ENCODE data around the gene AZIN2.
A peak's percentile ranks its signal among the peaks of the same experiment; 100 is the strongest.

The AZIN2 gene

DNA sequence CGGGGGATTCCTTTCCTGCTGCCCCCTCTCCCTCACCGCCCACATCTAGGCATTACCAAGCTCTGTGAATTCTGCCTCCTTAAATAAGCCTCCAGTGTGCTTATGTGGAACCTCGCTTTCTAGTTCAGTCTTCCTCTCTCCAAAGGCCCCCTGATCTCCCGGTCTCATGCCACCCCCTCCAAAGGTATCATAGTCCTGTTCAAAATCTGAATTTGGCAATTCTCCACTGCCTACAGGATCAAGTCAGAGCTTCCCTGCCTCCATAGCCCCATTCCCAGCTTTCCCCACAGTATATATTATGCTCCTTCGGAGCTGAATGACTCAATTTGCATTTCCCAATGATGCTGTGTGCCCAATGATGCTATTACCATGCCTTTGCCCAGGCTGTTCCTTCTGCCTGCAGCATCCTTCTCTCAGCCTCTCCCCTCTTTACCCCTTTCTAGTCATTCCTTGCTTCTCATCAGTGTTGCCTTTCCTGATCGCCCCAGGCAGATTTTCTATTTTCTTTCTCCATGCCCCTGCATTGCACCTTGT is 1.7 kb downstream of the AZIN2 start:
- peak overlapping the region; percentile 87 for H3K4me2 ChIP-seq (ENCODE audit: low read length, poor library complexity, severe bottlenecking)
- no peak overlapping the region for H2BK15ac ChIP-seq (ENCODE audit: low read depth, poor library complexity, severe bottlenecking)
- H3K79me1 ChIP-seq (replicated peaks; ENCODE audit: low read length, poor library complexity, severe bottlenecking), result peaks cover 18% of the 10 kb centered on the region
- no peak overlapping the region for H4K91ac ChIP-seq (ENCODE audit: low read length)
- no peak overlapping the region for H3K18ac ChIP-seq (ENCODE audit: low read depth in 1 of 2, low read length in 2 of 2)
- peaks cover 22% of the 10 kb centered on the region for H3K4me1 ChIP-seq (ENCODE audit: control insufficient read depth, insufficient read depth, low read depth, low read length)
- H3K27ac ChIP-seq (ENCODE audit: low read length, poor library complexity, severe bottlenecking), result no peak overlapping the region
- H2BK5ac ChIP-seq (ENCODE audit: low read depth, low read length, poor library complexity, severe bottlenecking), result no peak overlapping the region
- H3K4ac ChIP-seq (ENCODE audit: low read depth in 1 of 2, low read length in 2 of 2), result no peak overlapping the region
- no peak overlapping the region for H2BK12ac ChIP-seq (ENCODE audit: low read length in 2 of 2)
- 65% methylated on average over 5 of the region's 6 CpGs for WGBS
- H2AFZ ChIP-seq (ENCODE audit: low read depth, low read length), result no peak overlapping the region
- peaks cover 10 to 12% of the 10 kb centered on the region in 2 experiments for H3K36me3 ChIP-seq (ENCODE audit: control insufficient read depth in 1 of 2, insufficient read depth in 2 of 2, low read depth in 1 of 2, low read length in 2 of 2)
- peak overlapping the region; percentile 92 for H3K9ac ChIP-seq (ENCODE audit: low read length)
- no peaks in the 10 kb centered on the region for H3K27me3 ChIP-seq (ENCODE audit: control insufficient read depth in 1 of 2, insufficient read depth in 1 of 2, low read length in 2 of 2)
- no peak overlapping the region for H3K23ac ChIP-seq (ENCODE audit: low read length in 2 of 2)
- H3K4me3 ChIP-seq (ENCODE audit: insufficient read depth in 1 of 2, low read depth in 1 of 2, low read length in 2 of 2), result peak overlapping the region in 1 of 2 experiments; percentile 94
- no peak overlapping the region for H2AK5ac ChIP-seq (ENCODE audit: low read length, severe bottlenecking)
- DNase-seq, result peak; percentile 52
- no peak overlapping the region for H2BK120ac ChIP-seq (ENCODE audit: low read depth, low read length)
- no peak overlapping the region for H4K8ac ChIP-seq (ENCODE audit: low read length)
- no peaks in the 10 kb centered on the region for H3K9me3 ChIP-seq (ENCODE audit: control insufficient read depth, low read length)
- no peak overlapping the region for H3K14ac ChIP-seq (ENCODE audit: low read length in 2 of 2)

GRCh38 chr1:33085332-33085731 is 4.4 kb downstream of the AZIN2 start:
- Histone ChIP-seq H3K14ac (ENCODE audit: low read length in 2 of 2) (no peak overlapping the region), H3K79me1 (replicated peaks; ENCODE audit: low read length, poor library complexity, severe bottlenecking) (peaks cover 24% of the 10 kb centered on the region), H2BK120ac (ENCODE audit: low read depth, low read length) (no peak overlapping the region), H3K18ac (ENCODE audit: low read depth in 1 of 2, low read length in 2 of 2) (no peak overlapping the region), H2BK15ac (ENCODE audit: low read depth, poor library complexity, severe bottlenecking) (no peak overlapping the region), H3K23ac (ENCODE audit: low read length in 2 of 2) (no peak overlapping the region), H3K27me3 (ENCODE audit: control insufficient read depth in 1 of 2, insufficient read depth in 1 of 2, low read length in 2 of 2) (no peaks in the 10 kb centered on the region), H3K4me1 (ENCODE audit: control insufficient read depth, insufficient read depth, low read depth, low read length) (peaks cover 32% of the 10 kb centered on the region), H3K9ac (ENCODE audit: low read length) (no peak overlapping the region), H3K4me2 (ENCODE audit: low read length, poor library complexity, severe bottlenecking) (no peak overlapping the region), H2AK5ac (ENCODE audit: low read length, severe bottlenecking) (no peak overlapping the region), H3K27ac (ENCODE audit: low read length, poor library complexity, severe bottlenecking) (no peak overlapping the region), H4K8ac (ENCODE audit: low read length) (no peak overlapping the region), H3K4ac (ENCODE audit: low read depth in 1 of 2, low read length in 2 of 2) (no peak overlapping the region), H4K91ac (ENCODE audit: low read length) (no peak overlapping the region), H2BK5ac (ENCODE audit: low read depth, low read length, poor library complexity, severe bottlenecking) (no peak overlapping the region), H3K9me3 (ENCODE audit: control insufficient read depth, low read length) (no peaks in the 10 kb centered on the region), H2BK12ac (ENCODE audit: low read length in 2 of 2) (no peak overlapping the region), H2AFZ (ENCODE audit: low read depth, low read length) (no peak overlapping the region), H3K36me3 (ENCODE audit: control insufficient read depth in 1 of 2, insufficient read depth in 2 of 2, low read depth in 1 of 2, low read length in 2 of 2) (peaks cover 10 to 17% of the 10 kb centered on the region in 2 experiments), H3K4me3 (ENCODE audit: insufficient read depth in 1 of 2, low read depth in 1 of 2, low read length in 2 of 2) (no peak overlapping the region)
- DNase-seq, result no peak
- WGBS, result 89% methylated on average over 4 of the region's 4 CpGs

DNA sequence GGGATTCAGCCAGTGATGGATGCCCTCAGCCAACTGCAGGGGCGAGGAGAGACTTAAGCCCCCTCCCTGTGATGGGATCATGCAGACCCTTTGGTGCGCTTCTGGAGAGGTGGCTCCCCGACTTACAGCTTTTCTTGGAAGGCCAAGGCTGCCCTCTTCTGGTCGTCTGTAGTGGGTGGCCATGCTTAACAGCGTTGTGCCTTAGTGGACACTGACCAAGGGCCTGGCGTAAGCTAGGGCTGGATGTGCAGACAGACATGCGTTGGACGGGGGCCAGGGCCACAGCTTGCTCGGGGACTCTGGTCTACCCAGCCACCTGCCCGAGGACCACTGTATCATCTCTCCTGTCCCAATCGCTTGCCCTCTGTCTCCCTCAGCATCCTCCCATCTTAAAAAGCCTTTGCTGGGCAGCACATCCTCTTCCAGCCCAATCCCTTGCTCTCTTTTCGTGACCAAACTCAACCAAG is 5.5 kb downstream of the AZIN2 start:
- Histone ChIP-seq H3K23ac (ENCODE audit: low read length in 2 of 2) (no peak overlapping the region), H3K14ac (ENCODE audit: low read length in 2 of 2) (no peak overlapping the region), H2BK120ac (ENCODE audit: low read depth, low read length) (no peak overlapping the region), H2AFZ (ENCODE audit: low read depth, low read length) (no peak overlapping the region), H3K27ac (ENCODE audit: low read length, poor library complexity, severe bottlenecking) (no peak overlapping the region), H4K8ac (ENCODE audit: low read length) (no peak overlapping the region), H2BK12ac (ENCODE audit: low read length in 2 of 2) (no peak overlapping the region), H3K18ac (ENCODE audit: low read depth in 1 of 2, low read length in 2 of 2) (no peak overlapping the region), H3K4me3 (ENCODE audit: insufficient read depth in 1 of 2, low read depth in 1 of 2, low read length in 2 of 2) (no peak overlapping the region), H2BK5ac (ENCODE audit: low read depth, low read length, poor library complexity, severe bottlenecking) (no peak overlapping the region), H3K9me3 (ENCODE audit: control insufficient read depth, low read length) (no peaks in the 10 kb centered on the region), H3K36me3 (ENCODE audit: control insufficient read depth in 1 of 2, insufficient read depth in 2 of 2, low read depth in 1 of 2, low read length in 2 of 2) (peaks cover 10 to 17% of the 10 kb centered on the region in 2 experiments), H3K79me1 (replicated peaks; ENCODE audit: low read length, poor library complexity, severe bottlenecking) (peaks cover 20% of the 10 kb centered on the region), H3K4ac (ENCODE audit: low read depth in 1 of 2, low read length in 2 of 2) (no peak overlapping the region), H3K27me3 (ENCODE audit: control insufficient read depth in 1 of 2, insufficient read depth in 1 of 2, low read length in 2 of 2) (no peaks in the 10 kb centered on the region), H3K4me1 (ENCODE audit: control insufficient read depth, insufficient read depth, low read depth, low read length) (peaks cover 27% of the 10 kb centered on the region), H4K91ac (ENCODE audit: low read length) (no peak overlapping the region), H2BK15ac (ENCODE audit: low read depth, poor library complexity, severe bottlenecking) (no peak overlapping the region), H3K4me2 (ENCODE audit: low read length, poor library complexity, severe bottlenecking) (no peak overlapping the region), H2AK5ac (ENCODE audit: low read length, severe bottlenecking) (peak overlapping the region; percentile 16), H3K9ac (ENCODE audit: low read length) (no peak overlapping the region)
- 26% methylated on average over 12 of the region's 12 CpGs for WGBS
- peak; percentile 84 for DNase-seq

GRCh38 chr1:33087677-33088076 is 6.7 kb downstream of the AZIN2 start:
- H3K27me3 ChIP-seq (ENCODE audit: control insufficient read depth in 1 of 2, insufficient read depth in 1 of 2, low read length in 2 of 2), result no peaks in the 10 kb centered on the region
- no peak overlapping the region for H2BK12ac ChIP-seq (ENCODE audit: low read length in 2 of 2)
- H2BK5ac ChIP-seq (ENCODE audit: low read depth, low read length, poor library complexity, severe bottlenecking), result no peak overlapping the region
- H3K4me2 ChIP-seq (ENCODE audit: low read length, poor library complexity, severe bottlenecking), result no peak overlapping the region
- H4K91ac ChIP-seq (ENCODE audit: low read length), result no peak overlapping the region
- no peak overlapping the region for H4K8ac ChIP-seq (ENCODE audit: low read length)
- H2AFZ ChIP-seq (ENCODE audit: low read depth, low read length), result no peak overlapping the region
- H2BK15ac ChIP-seq (ENCODE audit: low read depth, poor library complexity, severe bottlenecking), result no peak overlapping the region
- H3K18ac ChIP-seq (ENCODE audit: low read depth in 1 of 2, low read length in 2 of 2), result no peak overlapping the region
- H2AK5ac ChIP-seq (ENCODE audit: low read length, severe bottlenecking), result peak overlapping the region; percentile 42
- no peak overlapping the region for H3K4ac ChIP-seq (ENCODE audit: low read depth in 1 of 2, low read length in 2 of 2)
- no peak overlapping the region for H3K4me3 ChIP-seq (ENCODE audit: insufficient read depth in 1 of 2, low read depth in 1 of 2, low read length in 2 of 2)
- peaks cover 27% of the 10 kb centered on the region for H3K4me1 ChIP-seq (ENCODE audit: control insufficient read depth, insufficient read depth, low read depth, low read length)
- no peak overlapping the region for H3K14ac ChIP-seq (ENCODE audit: low read length in 2 of 2)
- no peak for DNase-seq
- no peak overlapping the region for H3K9ac ChIP-seq (ENCODE audit: low read length)
- no peak overlapping the region for H2BK120ac ChIP-seq (ENCODE audit: low read depth, low read length)
- H3K23ac ChIP-seq (ENCODE audit: low read length in 2 of 2), result no peak overlapping the region
- whole genome bisulfite sequencing, result 81% methylated on average over 5 of the region's 6 CpGs
- H3K9me3 ChIP-seq (ENCODE audit: control insufficient read depth, low read length), result no peaks in the 10 kb centered on the region
- H3K36me3 ChIP-seq (ENCODE audit: control insufficient read depth in 1 of 2, insufficient read depth in 2 of 2, low read depth in 1 of 2, low read length in 2 of 2), result peaks cover 16 to 17% of the 10 kb centered on the region in 2 experiments
- H3K79me1 ChIP-seq (replicated peaks; ENCODE audit: low read length, poor library complexity, severe bottlenecking), result peaks cover 26% of the 10 kb centered on the region
- peak overlapping the region; percentile 83 for H3K27ac ChIP-seq (ENCODE audit: low read length, poor library complexity, severe bottlenecking)

Data from mesenchymal stem cell (in vitro differentiated cells and primary cell).